HepG2 (cell line): ENCODE results near the gene F12. TPM values are rescaled to one million over a fixed set of nuclear protein-coding genes. Genes with fewer than 3 reads are reported as not detected.

ENCODE experiments used
- ATAC-seq: fragments of 200-7000 bp; cut with Tn5 transposase; 3 replicates; pipeline ENCODE4 v1.9.1; 2020; ENCODE audit warnings: mild to moderate bottlenecking, moderate library complexity
- BruUV-seq: library from RNA; stranded (reverse); fragments of 400-500 nt; replicated peaks from 2 replicates; lab custom pipeline; 2021; lab: Mats Ljungman, UMichigan
- CTCF ChIA-PET: fragments of 300-600 bp; formaldehyde crosslinking; extraction: SDS; loops from one replicate; lab custom pipeline; 2021; ENCODE audit warnings: low total read pairs, inconsistent platforms, low intra/inter-chr PET ratio; lab: Yijun Ruan, JAX
- POLR2A ChIA-PET: fragments of 350-600 bp; sonication (Branson Sonifier 250); formaldehyde crosslinking; loops from one replicate; lab custom pipeline; 2020; ENCODE audit warnings: antibody characterized with exemption, inconsistent platforms; lab: Yijun Ruan, JAX
- DNase-seq: peaks from one replicate; pipeline ENCODE4 v3.0.0-alpha.2; 2015; ENCODE audit warnings: low spot score
- FAIRE-seq: peaks from 3 replicates; lab custom pipeline; 2011; peaks lifted over from hg19 to GRCh38; lab: Jason Lieb, UNC
- H2AFZ ChIP-seq: one replicate; pipeline ENCODE4 v1.6.1; 2011; ENCODE audit warnings: low read length, inconsistent platforms
- H3K27ac ChIP-seq: fragments of 300-600 bp; 3 replicates; pipeline ENCODE4 v1.8.0; 2011; ENCODE audit warnings: mixed run types, mild to moderate bottlenecking, mixed read lengths, low read length, inconsistent platforms; ENCODE audit not compliant: insufficient read depth; ENCODE audit errors: extremely low read length
- H3K27me3 ChIP-seq, 2 experiments: fragments of 200-600 bp in 1 of 2; 2 replicates in 1 of 2; 3 replicates in 1 of 2; pipeline versions ENCODE4 v1.6.0 to v1.8.0; 2011; ENCODE audit warnings: low read length in 2 of 2, mild to moderate bottlenecking in 2 of 2, moderate library complexity in 2 of 2, inconsistent platforms in 1 of 2; ENCODE audit not compliant: insufficient read depth in 2 of 2, control insufficient read depth in 1 of 2
- H3K36me3 ChIP-seq, 2 experiments: fragments of 200-600 bp in 1 of 2; replicated peaks in 1 of 2; 2 replicates in 1 of 2; 3 replicates in 1 of 2; pipeline versions ENCODE4 v1.5.1 to v1.8.0; 2011; ENCODE audit warnings: low read length in 2 of 2, inconsistent platforms in 1 of 2; ENCODE audit not compliant: insufficient read depth in 2 of 2, control insufficient read depth in 1 of 2
- H3K4me1 ChIP-seq: 2 replicates; pipeline ENCODE4 v1.5.1; 2012; ENCODE audit warnings: low read length, inconsistent platforms; ENCODE audit not compliant: insufficient read depth
- H3K4me2 ChIP-seq: 2 replicates; pipeline ENCODE4 v1.6.0; 2011; ENCODE audit warnings: low read depth, low read length, inconsistent platforms
- H3K4me3 ChIP-seq, 3 experiments: fragments of 200-600 bp in 1 of 3; sonication (generic), shearing (Covaris generic) in 1 of 3; replicated peaks in 1 of 3; 2 replicates each; pipeline ENCODE4 v1.5.1; 2011 to 2016; ENCODE audit warnings: low read length in 3 of 3, inconsistent platforms in 2 of 3, low read depth in 2 of 3, mild to moderate bottlenecking in 2 of 3, control low read depth in 1 of 3, mixed read lengths in 1 of 3; ENCODE audit not compliant: insufficient read depth in 1 of 3
- H3K79me2 ChIP-seq: one replicate; pipeline ENCODE4 v1.6.1; 2011; ENCODE audit warnings: low read length, inconsistent platforms; ENCODE audit not compliant: insufficient read depth
- H3K9ac ChIP-seq: 2 replicates; pipeline ENCODE4 v1.6.0; 2011; ENCODE audit warnings: mild to moderate bottlenecking, low read depth, low read length, inconsistent platforms; ENCODE audit not compliant: insufficient read depth
- H3K9me3 ChIP-seq: 2 replicates; pipeline ENCODE4 v1.5.1; 2012; ENCODE audit warnings: mild to moderate bottlenecking, low read length
- H4K20me1 ChIP-seq: 2 replicates; pipeline ENCODE4 v1.6.0; 2011; ENCODE audit warnings: inconsistent platforms, mild to moderate bottlenecking, low read length, moderate library complexity; ENCODE audit not compliant: insufficient read depth
- ADNP ChIP-seq: sonication (generic); formaldehyde crosslinking; IDR thresholded peaks from 2 replicates; pipeline ENCODE4 v1.4.0; 2020; ENCODE audit warnings: missing genetic modification reagents
- CTCF ChIP-seq: sonication (generic); formaldehyde crosslinking; IDR thresholded peaks from 2 replicates; pipeline ENCODE4 v1.5.0; 2020; ENCODE audit warnings: mild to moderate bottlenecking, missing genetic modification reagents, moderate library complexity
- HDAC6 ChIP-seq: fragments of 200-600 bp; sonication (generic); IDR thresholded peaks from 2 replicates; pipeline ENCODE4 v1.7.0; 2017; ENCODE audit warnings: mild to moderate bottlenecking, antibody characterized with exemption, low read length, low read depth
- KDM5B ChIP-seq: sonication (generic); formaldehyde crosslinking; IDR thresholded peaks from 2 replicates; pipeline ENCODE4 v1.4.0; 2020; ENCODE audit warnings: missing genetic modification reagents, mild to moderate bottlenecking, borderline replicate concordance
- MYPOP ChIP-seq: sonication (generic); formaldehyde crosslinking; IDR thresholded peaks from 2 replicates; pipeline ENCODE4 v1.8.1; 2023; ENCODE audit warnings: mild to moderate bottlenecking, moderate library complexity, missing genetic modification reagents
- NRL ChIP-seq: sonication (generic); formaldehyde crosslinking; IDR thresholded peaks from 2 replicates; pipeline ENCODE4 v1.5.0; 2020; ENCODE audit warnings: missing genetic modification reagents, mild to moderate bottlenecking, moderate library complexity, borderline replicate concordance
- ZNF563 ChIP-seq: sonication (generic); formaldehyde crosslinking; IDR thresholded peaks from 2 replicates; pipeline ENCODE4 v1.8.0; 2022; ENCODE audit warnings: mild to moderate bottlenecking, moderate library complexity, missing genetic modification reagents
- ZNF567 ChIP-seq: sonication (generic); formaldehyde crosslinking; IDR thresholded peaks from 2 replicates; pipeline ENCODE4 v1.8.1; 2023; ENCODE audit warnings: mild to moderate bottlenecking, missing genetic modification reagents, borderline replicate concordance
- ZNF598 ChIP-seq: sonication (generic); formaldehyde crosslinking; IDR thresholded peaks from 2 replicates; pipeline ENCODE4 v1.5.1; 2020; ENCODE audit warnings: mild to moderate bottlenecking, missing genetic modification reagents, borderline replicate concordance
- ZNF788 ChIP-seq: sonication (generic); formaldehyde crosslinking; IDR thresholded peaks from 2 replicates; pipeline ENCODE4 v1.5.0; 2020; ENCODE audit warnings: mild to moderate bottlenecking, missing genetic modification reagents, borderline replicate concordance
- ZNF816 ChIP-seq: sonication (generic); formaldehyde crosslinking; IDR thresholded peaks from 2 replicates; pipeline ENCODE4 v1.8.0; 2022; ENCODE audit warnings: missing genetic modification reagents, mild to moderate bottlenecking, borderline replicate concordance
- WGBS: methylation state at CpG from one replicate; pipeline ENCODE4 v1.1.6; 2017; ENCODE audit warnings: low lambda C conversion rate; 5-methylcytosine and 5-hydroxymethylcytosine counted together
- in situ Hi-C: cut with HindIII; loops from 2 replicates; pipeline ENCODE4 v1.10.0; 2017; ENCODE audit warnings: low pct_unique_long_range_greater_than_20kb; ENCODE audit not compliant: extremely low pct_ligation_motif_present
- intact Hi-C: fragments of 100-400 bp; cut with micrococcal nuclease; formaldehyde crosslinking; loops from one replicate; pipeline ENCODE4 v1.10.0; 2022; ENCODE audit not compliant: unreplicated experiment
- polyA plus RNA-seq, 8 experiments: library from polyadenylated mRNA; depleted of rRNA in 3 of 8; stranded (reverse) in 7 of 8; unstranded in 1 of 8; fragments of >200 nt; fragmentation: Illumina TruSeq in 4 of 8; extraction: Trizol in 4 of 8; gene quantifications; 2 replicates each; pipeline versions ENCODE4 v1.2.1 to v1.2.3, GENCODE V29; 2011 to 2016; ENCODE audit warnings: low read depth in 4 of 8, missing spikeins in 1 of 8, mixed read lengths in 1 of 8; ENCODE audit not compliant: insufficient read depth in 1 of 8
- total RNA-seq, 5 experiments: library from RNA; depleted of rRNA; stranded (reverse); fragments of >200 nt; fragmentation: Illumina TruSeq; extraction: Trizol; gene quantifications; 2 replicates each; pipeline ENCODE4 v1.2.3, GENCODE V29; 2016; ENCODE audit warnings: low read depth in 1 of 5
- TF ChIP-seq, protein P1 (sequence below): sonication (generic); formaldehyde crosslinking; IDR thresholded peaks from 2 replicates; pipeline ENCODE4 v1.5.0; 2020; ENCODE audit warnings: missing genetic modification reagents, mild to moderate bottlenecking, borderline replicate concordance
- TF ChIP-seq, protein P2 (sequence below): sonication (generic); formaldehyde crosslinking; IDR thresholded peaks from 2 replicates; pipeline ENCODE4 v1.5.1; 2020; ENCODE audit warnings: mild to moderate bottlenecking, moderate library complexity, missing genetic modification reagents
- TF ChIP-seq, protein P3 (sequence below): IDR thresholded peaks from 2 replicates; pipeline ENCODE4 v1.6.1; 2012; ENCODE audit warnings: inconsistent platforms

The F12 gene
- total and polyA plus RNA-seq, 2 of the 13 experiments (the other 11 are each of a cell fraction or from before 2014, with no cell fraction given), result 2.5 to 3.0 TPM

DNA sequence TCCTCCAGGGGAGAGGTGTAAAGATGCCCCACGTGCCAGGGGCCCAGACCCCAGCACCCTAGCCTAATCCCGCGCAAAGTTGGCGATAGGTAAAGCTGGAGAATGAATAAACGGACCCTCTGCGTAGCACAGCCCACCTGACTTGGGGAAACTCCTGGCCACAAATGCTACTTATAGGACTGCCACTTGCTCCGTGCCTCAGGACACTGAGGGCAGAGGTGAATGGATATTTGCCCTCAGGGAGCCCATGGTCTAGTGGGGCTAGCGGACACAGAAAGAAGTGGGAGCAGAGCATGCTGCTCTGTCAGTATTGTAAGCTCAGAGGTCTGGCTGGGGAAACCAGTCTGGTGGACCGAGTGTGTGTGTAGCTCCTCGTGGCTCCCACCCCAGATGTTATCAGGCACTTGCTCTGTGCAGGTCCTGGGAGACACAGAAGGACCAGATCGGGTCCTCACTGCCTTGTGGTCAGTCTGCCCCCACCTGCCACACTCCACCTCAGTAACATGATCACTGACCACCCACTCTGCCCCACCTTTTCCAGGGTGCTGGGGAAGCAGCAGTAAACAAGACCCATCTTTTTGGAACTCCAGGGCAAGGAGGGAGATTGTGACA lies 18.0 kb upstream of the F12 start:
- TSS peak; percentile 74 for BruUV-seq
- Histone ChIP-seq H3K4me3 (peak overlapping the region; percentile 69 to 87 (median 76)), H3K4me1 (peaks cover 43% of the 10 kb centered on the region), H3K36me3 (peaks cover 3 to 8% of the 10 kb centered on the region in 2 experiments; a peak in 3 of 5 replicates), H3K79me2 (peaks cover 14% of the 10 kb centered on the region), H3K9ac (peak overlapping the region; percentile 96), H3K4me2 (peak overlapping the region; percentile 95), H2AFZ (no peak overlapping the region), H3K9me3 (no peaks in the 10 kb centered on the region), H3K27ac (peak overlapping the region; percentile 83), H4K20me1 (no peaks in the 10 kb centered on the region), H3K27me3 (peaks cover 0 to 9% of the 10 kb centered on the region in 2 experiments; a peak in 1 of 5 replicates)
- ATAC-seq (no peak), DNase-seq (no peak), FAIRE-seq (no peak)
- WGBS, result 1% methylated on average over 7 of the region's 11 CpGs
- ChIA-PET POLR2A (interaction anchor here (1.1 to 2.9 kb wide), 12 partner anchors 9 to 60 kb away, joined by 3 to 30 read pairs (median 9); no protein-coding TSS in a partner anchor), CTCF (interaction anchor here (1.2 kb wide), 1 partner anchor 28 kb away, joined by 5 read pairs; no protein-coding TSS in a partner anchor)
- in situ Hi-C loops, result no loop called here
- intact Hi-C loops, result no loop called here
- TF ChIP-seq HDAC6, result no peak
- peak; percentile 70; the same call in 1 of the 2 replicates for TF ChIP-seq KDM5B (CRISPR knock-in tag)
- 0 out of 2 replicates have a peak, but pooled peaks have one; percentile 0 for TF ChIP-seq CTCF (CRISPR knock-in tag)
- TF ChIP-seq, protein P1, sequence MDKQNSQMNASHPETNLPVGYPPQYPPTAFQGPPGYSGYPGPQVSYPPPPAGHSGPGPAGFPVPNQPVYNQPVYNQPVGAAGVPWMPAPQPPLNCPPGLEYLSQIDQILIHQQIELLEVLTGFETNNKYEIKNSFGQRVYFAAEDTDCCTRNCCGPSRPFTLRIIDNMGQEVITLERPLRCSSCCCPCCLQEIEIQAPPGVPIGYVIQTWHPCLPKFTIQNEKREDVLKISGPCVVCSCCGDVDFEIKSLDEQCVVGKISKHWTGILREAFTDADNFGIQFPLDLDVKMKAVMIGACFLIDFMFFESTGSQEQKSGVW (CRISPR knock-in tag), result no peak
- TF ChIP-seq, protein P2, sequence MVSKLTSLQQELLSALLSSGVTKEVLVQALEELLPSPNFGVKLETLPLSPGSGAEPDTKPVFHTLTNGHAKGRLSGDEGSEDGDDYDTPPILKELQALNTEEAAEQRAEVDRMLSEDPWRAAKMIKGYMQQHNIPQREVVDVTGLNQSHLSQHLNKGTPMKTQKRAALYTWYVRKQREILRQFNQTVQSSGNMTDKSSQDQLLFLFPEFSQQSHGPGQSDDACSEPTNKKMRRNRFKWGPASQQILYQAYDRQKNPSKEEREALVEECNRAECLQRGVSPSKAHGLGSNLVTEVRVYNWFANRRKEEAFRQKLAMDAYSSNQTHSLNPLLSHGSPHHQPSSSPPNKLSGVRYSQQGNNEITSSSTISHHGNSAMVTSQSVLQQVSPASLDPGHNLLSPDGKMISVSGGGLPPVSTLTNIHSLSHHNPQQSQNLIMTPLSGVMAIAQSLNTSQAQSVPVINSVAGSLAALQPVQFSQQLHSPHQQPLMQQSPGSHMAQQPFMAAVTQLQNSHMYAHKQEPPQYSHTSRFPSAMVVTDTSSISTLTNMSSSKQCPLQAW (CRISPR knock-in tag), result peak; percentile 48; the same call in 1 of the 2 replicates
- TF ChIP-seq ZNF788 (CRISPR knock-in tag), result 0 out of 2 replicates have a peak, but pooled peaks have one; percentile 30
- TF ChIP-seq ZNF598 (CRISPR knock-in tag), result 0 out of 2 replicates have a peak, but pooled peaks have one; percentile 29
- TF ChIP-seq ZNF816 (CRISPR knock-in tag), result no peak
- TF ChIP-seq MYPOP (CRISPR knock-in tag), result no peak
- TF ChIP-seq ZNF567 (CRISPR knock-in tag), result peak; percentile 60; the same call in 1 of the 2 replicates
- TF ChIP-seq, protein P3, sequence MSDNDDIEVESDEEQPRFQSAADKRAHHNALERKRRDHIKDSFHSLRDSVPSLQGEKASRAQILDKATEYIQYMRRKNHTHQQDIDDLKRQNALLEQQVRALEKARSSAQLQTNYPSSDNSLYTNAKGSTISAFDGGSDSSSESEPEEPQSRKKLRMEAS, result peak; percentile 55
- 0 out of 2 replicates have a peak, but pooled peaks have one; percentile 31 for TF ChIP-seq ZNF563 (CRISPR knock-in tag)
- TF ChIP-seq ADNP (CRISPR knock-in tag), result no peak
- TF ChIP-seq NRL (CRISPR knock-in tag), result peak; percentile 54; the same call in 1 of the 2 replicates
